Astrocyte of the cerebellum (primary cell): Measurements from ENCODE around the gene FBXL7.

Experiments
- DNase-seq: peaks from one replicate; pipeline ENCODE4 v3.0.0-alpha.2; 2011; ENCODE audit warnings: low read depth
- H3K4me3 ChIP-seq: 2 replicates; pipeline ENCODE4 v1.5.1; 2011; ENCODE audit warnings: mild to moderate bottlenecking, low read depth, low read length, moderate library complexity
- CTCF ChIP-seq: IDR thresholded peaks from 2 replicates; pipeline ENCODE4 v1.5.1; 2012; ENCODE audit warnings: low read length, low read depth, moderate library complexity, mild to moderate bottlenecking; ENCODE audit errors: missing control alignments
- in situ Hi-C: cut with HindIII; loops from 2 replicates; pipeline ENCODE4 v1.10.0; 2017; ENCODE audit warnings: low sequenced_read_pairs

FBXL7 gene

GRCh38 chr5:15499528-15500324 lies at the start of gene FBXL7:
FBXL7 (plus strand) TSS chr5:15500180.
- H3K4me3 ChIP-seq = peak within 1 kb of the TSS; percentile 64
- no peak for TF ChIP-seq CTCF
- in situ Hi-C loops = no loop called here
- no peak for DNase-seq

- DNase-seq = no peak
These were observed 49.5 kb upstream of the FBXL7 start for GRCh38 chr5:15450473-15450872.

GRCh38 chr5:15450949-15451348 lies 49.0 kb upstream of the FBXL7 start:
- no peak for TF ChIP-seq CTCF
- in situ Hi-C loops = loop anchor here (25.0 kb wide), 1 partner anchor 536 kb away; no protein-coding TSS in a partner anchor

More at GRCh38 chr5:15450473-15450872, 49.5 kb upstream of the FBXL7 start:
- no peak overlapping the region for H3K4me3 ChIP-seq
- in situ Hi-C loops = loop anchor here (25.0 kb wide), 1 partner anchor 537 kb away; no protein-coding TSS in a partner anchor
- TF ChIP-seq CTCF = no peak

GRCh38 chr5:15452030-15452429 lies 48.0 kb upstream of the FBXL7 start:
- H3K4me3 ChIP-seq = no peak overlapping the region
- in situ Hi-C loops = loop anchor here (25.0 kb wide), 1 partner anchor 535 kb away; no protein-coding TSS in a partner anchor
- DNase-seq = peak; percentile 18
- no peak for TF ChIP-seq CTCF

More at GRCh38 chr5:15450949-15451348, 49.0 kb upstream of the FBXL7 start:
- no peak overlapping the region for H3K4me3 ChIP-seq
- no peak for DNase-seq

GRCh38 chr5:15452781-15453180 lies 47.2 kb upstream of the FBXL7 start:
- no peak overlapping the region for H3K4me3 ChIP-seq
- TF ChIP-seq CTCF = no peak
- in situ Hi-C loops = loop anchor here (25.0 kb wide), 1 partner anchor 535 kb away; no protein-coding TSS in a partner anchor
- DNase-seq = peak; percentile 72

DNA sequence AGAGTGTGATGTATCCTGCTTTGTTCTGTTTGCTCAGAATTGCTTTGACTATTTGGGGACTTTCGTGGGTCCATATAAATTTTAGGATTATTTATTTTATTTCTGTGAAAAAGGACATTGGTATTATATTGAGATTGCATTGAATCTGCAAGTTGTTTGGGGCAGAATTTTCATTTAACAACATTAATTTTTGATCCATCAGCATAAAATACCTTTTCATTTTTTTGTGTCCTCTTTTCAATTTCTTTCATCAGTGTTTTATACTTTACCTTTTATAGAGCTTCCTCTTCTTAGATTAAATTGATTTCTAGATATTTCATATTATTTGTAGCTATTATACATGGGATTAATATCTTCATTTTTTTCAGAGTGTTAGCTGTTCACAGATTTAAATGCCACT lies 40.8 kb upstream of the FBXL7 start:
- TF ChIP-seq CTCF = no peak
- no peak overlapping the region for H3K4me3 ChIP-seq
- DNase-seq = no peak
- in situ Hi-C loops = loop anchor here (25.0 kb wide), 1 partner anchor 528 kb away; no protein-coding TSS in a partner anchor
